Placental pericyte (primary cell): Measurements from ENCODE around the gene OTOP3. TPM values are rescaled to one million over a fixed set of nuclear protein-coding genes. Genes with fewer than 3 reads are reported as not detected.

Experiments used
- total RNA-seq: library from RNA; depleted of rRNA; stranded (reverse); fragments of >200 nt; gene quantifications from 2 replicates; pipeline ENCODE4 v1.2.3, GENCODE V29; 2012

Gene OTOP3, protein sequence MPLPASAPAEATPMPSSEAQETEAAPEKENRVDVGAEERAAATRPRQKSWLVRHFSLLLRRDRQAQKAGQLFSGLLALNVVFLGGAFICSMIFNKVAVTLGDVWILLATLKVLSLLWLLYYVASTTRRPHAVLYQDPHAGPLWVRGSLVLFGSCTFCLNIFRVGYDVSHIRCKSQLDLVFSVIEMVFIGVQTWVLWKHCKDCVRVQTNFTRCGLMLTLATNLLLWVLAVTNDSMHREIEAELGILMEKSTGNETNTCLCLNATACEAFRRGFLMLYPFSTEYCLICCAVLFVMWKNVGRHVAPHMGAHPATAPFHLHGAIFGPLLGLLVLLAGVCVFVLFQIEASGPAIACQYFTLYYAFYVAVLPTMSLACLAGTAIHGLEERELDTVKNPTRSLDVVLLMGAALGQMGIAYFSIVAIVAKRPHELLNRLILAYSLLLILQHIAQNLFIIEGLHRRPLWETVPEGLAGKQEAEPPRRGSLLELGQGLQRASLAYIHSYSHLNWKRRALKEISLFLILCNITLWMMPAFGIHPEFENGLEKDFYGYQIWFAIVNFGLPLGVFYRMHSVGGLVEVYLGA
- total RNA-seq, result not detected in 2 replicates

DNA sequence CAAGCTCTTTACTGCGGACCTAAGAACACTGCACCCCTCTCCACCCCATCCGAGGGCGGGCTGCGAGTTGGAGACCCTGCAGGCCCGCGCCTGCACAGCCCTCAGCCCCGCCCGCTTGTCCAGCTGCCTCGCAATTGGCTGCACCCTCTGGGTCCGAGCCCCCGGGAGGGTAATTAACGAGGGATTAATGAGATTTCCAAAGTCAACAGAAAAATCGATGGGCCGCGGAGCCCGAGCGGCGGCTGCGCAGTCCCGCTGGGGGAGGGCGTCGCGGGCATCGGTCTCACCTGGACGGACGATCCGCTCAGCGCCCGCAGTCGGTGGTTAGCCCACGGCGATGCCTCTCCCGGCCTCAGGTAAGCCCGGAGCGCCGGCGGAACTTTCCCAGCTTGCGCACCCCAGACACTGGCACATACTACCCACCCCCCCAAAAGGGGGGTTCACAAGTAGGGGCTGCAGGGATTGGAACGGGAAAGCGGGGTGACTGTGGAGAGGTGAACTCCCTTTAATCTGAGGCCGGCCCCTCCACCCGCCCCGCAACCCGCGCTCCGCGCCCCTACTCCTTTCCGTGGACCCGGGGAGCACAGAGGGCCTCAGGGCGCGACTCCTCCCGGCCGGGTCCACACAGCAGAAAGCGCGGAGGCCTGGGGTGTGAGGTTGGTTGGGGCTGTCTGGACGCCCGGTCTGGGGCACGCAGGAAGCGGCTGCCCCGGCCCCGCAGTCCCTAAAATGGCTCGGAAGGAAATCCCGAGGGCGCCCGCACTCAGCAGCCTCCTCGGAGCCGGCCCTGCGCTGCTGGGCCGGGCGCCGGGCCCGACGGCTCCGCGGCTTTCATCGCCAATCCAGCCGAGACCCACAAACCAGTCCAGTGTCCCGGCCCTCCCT is at the start of gene OTOP3:
TSS of gene OTOP3 (plus strand) at position 314 of the 885 bp plus-strand sequence. CDS start at position 338, 24 bp downstream.

DNA sequence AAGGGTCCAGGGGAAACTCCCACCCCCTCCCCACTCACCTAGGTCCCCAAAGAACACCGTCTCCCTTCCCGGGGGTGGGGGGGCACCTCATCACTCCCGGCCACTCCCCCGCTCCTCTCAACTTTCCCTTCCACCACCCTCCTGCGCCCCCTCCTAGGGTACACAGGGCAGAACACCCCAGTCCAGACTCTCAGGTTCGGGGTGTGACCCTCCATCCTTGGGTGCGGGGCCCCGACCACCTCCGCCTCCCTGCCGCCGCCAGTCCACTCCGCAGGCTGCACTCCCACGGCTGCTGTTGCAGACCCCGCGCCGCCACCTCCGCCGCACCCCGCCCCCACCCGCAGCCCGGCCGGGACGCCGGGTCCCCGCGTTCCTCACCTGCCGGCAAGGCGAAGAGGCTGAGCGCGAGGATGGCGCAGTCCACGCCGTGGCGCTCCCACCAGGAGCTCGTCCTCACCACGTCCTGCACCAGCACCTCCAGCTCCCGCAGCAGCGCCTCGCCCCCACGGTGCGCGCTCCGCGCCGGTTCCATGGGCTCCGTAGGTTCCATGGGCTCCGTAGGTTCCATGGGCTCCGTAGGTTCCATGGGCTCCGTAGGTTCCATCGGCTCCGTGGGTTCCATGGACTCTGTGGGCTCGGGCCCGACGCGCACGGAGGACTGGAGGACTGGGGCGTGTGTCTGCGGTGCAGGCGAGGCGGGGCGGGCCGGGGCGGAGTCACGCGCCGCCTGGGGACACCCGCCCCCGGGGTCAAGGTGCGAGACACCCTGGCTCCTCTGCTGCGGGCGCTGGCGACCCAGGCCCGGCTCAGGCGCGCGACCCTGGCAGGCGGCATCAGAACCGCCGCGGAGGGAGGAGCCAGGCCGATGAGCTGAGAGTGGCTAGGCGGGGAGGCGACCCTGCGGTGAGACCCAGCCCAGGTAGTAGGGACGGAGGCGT is 42.5 kb upstream of the OTOP3 start, which contains the start of gene FADS6:
TSS of gene FADS6 (minus strand) at position 660 of the 938 bp plus-strand sequence. CDS start at position 622, 38 bp downstream.

DNA sequence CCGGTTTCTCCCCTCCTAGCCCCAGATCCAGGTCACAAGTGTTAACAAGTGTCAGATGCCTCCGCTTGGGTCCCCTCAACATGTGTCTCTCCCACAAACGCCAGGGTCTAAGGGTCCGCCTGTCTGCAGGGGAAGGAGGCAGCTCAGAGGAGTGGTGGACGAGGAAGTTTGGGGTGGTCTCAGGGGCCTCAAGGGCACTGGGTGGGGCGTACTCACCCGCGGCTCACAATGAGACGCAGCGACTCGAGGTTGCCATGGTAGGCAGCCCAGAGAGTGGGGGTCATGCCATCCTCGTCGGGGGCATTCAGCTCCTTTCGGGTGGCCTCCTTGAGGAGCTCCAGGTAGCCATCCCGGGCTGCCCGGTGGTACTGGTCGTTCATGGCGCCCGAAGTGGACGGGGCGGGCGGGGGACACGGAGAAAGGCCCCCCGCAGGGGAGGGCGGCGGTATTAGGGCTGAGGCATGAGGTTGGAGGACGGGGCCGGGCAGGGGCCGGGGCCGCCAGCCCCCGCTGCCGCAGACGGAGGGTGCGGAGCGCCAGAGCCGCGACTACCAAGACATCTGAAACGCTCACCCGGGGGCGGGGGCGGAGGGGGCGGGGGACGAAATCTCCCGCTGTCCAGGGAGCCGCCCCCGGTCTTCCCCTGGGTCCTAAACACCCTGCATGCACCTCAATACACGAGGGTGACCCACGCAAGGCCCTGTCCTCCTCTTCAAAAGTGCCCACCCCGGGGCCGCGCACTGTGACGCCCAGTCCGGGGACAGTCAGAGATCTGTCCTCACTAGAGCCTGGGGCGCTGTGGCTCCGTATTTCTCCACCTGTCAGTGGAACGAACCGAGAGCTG is 12.8 kb upstream of the OTOP3 start, which contains the start of gene USH1G:
TSS of gene USH1G (minus strand) at position 562 of the 844 bp plus-strand sequence. CDS start at position 380, 182 bp downstream.

DNA sequence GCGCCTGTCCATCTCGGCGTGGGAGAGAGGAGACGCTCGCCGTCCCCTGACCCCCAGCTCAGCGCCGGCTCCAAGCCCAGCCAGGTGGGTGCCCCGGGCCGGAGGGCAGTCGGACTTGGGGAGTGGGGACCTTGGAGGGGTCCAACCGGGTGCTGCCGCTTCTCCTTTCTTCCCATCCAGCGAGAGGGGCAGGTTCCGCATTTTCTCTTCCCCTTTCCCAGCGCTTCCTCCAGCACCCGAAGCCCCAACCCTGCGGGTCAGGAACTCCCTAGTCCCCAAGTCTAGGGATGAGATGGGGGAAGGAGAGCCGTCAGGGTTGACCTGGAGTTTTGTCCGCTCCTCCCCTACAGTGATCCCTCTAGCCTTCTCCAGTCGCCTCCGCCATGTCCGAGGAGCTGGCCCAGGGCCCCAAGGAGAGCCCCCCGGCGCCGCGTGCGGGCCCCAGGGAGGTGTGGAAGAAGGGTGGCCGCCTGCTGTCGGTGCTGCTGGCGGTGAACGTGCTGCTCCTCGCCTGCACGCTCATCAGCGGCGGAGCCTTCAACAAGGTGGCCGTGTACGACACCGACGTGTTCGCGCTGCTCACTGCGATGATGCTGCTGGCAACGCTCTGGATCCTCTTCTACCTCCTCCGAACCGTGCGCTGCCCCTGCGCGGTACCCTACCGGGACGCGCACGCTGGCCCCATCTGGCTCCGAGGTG is 11.3 kb upstream of the OTOP3 start, which contains the start of gene OTOP2:
TSS of gene OTOP2 (plus strand) at position 24 of the 699 bp plus-strand sequence. CDS start at position 384, 360 bp downstream.

DNA sequence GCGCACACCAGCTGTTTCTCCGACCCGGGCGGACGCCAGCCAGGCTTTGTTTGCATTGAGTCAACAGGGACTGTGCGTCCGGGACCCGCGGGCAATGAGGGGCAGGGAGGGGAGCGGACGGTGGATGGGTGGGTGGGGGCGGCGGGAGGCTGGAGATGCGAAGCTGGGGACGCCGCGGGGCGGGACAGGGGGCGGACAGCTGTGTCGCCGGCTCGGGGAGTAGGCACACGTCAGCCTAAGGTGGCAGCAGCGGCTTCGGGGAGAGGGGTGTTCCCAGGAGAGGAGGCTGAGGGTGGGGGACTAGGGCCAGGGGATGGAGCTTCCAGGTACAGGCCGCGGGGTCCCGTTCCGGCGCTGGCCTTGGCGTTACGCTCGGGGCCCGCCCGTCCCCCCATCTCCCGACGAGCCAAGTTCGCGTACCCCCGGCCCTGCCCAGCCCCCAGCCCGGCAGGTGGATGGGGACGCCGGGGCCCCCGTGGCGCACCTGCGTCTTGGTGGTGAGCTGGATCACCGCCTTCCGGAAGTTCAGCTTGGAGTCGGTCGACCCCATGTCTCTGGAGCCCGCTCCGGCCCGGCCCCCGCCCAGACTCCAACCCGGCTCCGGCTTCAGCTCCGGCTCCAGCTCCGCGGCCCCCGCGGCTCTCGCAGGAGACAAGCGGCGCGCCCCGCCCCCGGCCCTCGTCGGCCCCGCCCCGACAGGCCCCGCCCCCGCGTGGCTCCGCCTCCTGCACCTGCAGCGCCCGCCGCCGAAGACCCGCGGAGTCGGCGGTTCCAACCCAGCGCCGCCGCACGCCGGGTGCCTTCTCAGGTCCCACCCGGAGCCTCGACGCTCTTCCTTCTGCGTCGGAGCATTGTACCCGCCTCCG is 36.6 kb downstream of the OTOP3 start, which contains the start of gene HID1:
TSS of gene HID1 (minus strand) at position 653 of the 866 bp plus-strand sequence. CDS start at position 550, 103 bp downstream.

DNA sequence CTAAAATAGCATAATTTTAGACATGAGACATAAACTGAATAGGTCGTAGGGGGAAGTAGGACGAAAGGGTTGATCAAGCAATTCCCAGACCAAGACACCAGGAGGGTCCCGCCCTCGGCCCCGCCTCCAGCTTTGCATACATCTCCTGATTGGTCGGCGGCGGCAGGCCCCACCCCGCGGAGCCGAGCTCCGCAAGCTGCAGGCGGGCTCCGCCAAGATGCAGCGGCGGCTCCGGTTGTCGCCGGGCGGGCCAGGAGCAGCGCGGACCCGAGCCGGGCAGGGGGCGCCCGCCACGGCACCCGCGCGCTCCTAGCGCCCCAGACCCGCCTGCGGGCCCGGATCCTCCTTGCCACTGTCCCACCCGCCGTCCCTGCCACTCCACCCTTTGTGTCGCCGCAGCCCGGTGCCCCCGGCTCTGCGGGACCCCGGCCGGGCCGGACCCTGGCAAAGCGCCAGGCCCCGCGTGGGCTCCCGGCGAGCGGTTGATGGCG is 51.8 kb downstream of the OTOP3 start, which contains the start of gene CDR2L:
TSS of gene CDR2L (plus strand) at position 215 of the 491 bp plus-strand sequence. CDS start 412 bp downstream, outside the sequence.

Other genes starting within 250 kb of the OTOP3 start
- 0.29 TPM in 1 of 2 replicates, not detected in the other for gene CD300LF, start 223.0 kb upstream of the OTOP3 start, total RNA-seq
- gene RAB37, start 198.6 kb upstream of the OTOP3 start, total RNA-seq, result 0.29 TPM in 1 of 2 replicates, not detected in the other
- gene NHERF1, start 187.3 kb upstream of the OTOP3 start, total RNA-seq, result 37.5 and 101 TPM in 2 replicates
- gene NAT9, start 159.6 kb upstream of the OTOP3 start, total RNA-seq, result 27.2 and 53.8 TPM in 2 replicates
- gene GRIN2C, start 76.0 kb upstream of the OTOP3 start, total RNA-seq, result 0.22 TPM in 1 of 2 replicates, not detected in the other
- 26.3 and 41.6 TPM in 2 replicates for gene FDXR, start 62.9 kb upstream of the OTOP3 start, total RNA-seq
- gene FADS6, start 42.3 kb upstream of the OTOP3 start, total RNA-seq, result not detected in 2 replicates
- not detected in 2 replicates for gene USH1G, start 12.6 kb upstream of the OTOP3 start, total RNA-seq
- gene OTOP2, start 11.6 kb upstream of the OTOP3 start, total RNA-seq, result not detected in 2 replicates
- gene HID1, start 36.9 kb downstream of the OTOP3 start, total RNA-seq, result 4.7 and 4.8 TPM in 2 replicates
- 13.3 and 44.7 TPM in 2 replicates for gene CDR2L, start 51.7 kb downstream of the OTOP3 start, total RNA-seq
- gene MRPL58, start 76.8 kb downstream of the OTOP3 start, total RNA-seq, result 31.5 and 40.9 TPM in 2 replicates
- gene ATP5PD, start 111.1 kb downstream of the OTOP3 start, total RNA-seq, result 163 and 256 TPM in 2 replicates
- 17.9 and 18.2 TPM in 2 replicates for gene KCTD2, start 111.3 kb downstream of the OTOP3 start, total RNA-seq
- 8.2 and 19.3 TPM in 2 replicates for gene SLC16A5, start 152.1 kb downstream of the OTOP3 start, total RNA-seq
- 3.0 and 3.7 TPM in 2 replicates for gene ARMC7, start 174.1 kb downstream of the OTOP3 start, total RNA-seq
- gene NT5C, start 195.8 kb downstream of the OTOP3 start, total RNA-seq, result 67.0 and 87.0 TPM in 2 replicates
- gene JPT1, start 218.6 kb downstream of the OTOP3 start, total RNA-seq, result 48.4 and 187 TPM in 2 replicates
- 66.3 and 95.6 TPM in 2 replicates for gene SUMO2, start 247.1 kb downstream of the OTOP3 start, total RNA-seq